Body of pancreas (tissue), 4 donors: ENCODE data around the gene OGFOD3. TPM values are rescaled to one million over a fixed set of nuclear protein-coding genes. Genes with fewer than 3 reads are reported as not detected.

Experiments used
- ATAC-seq: fragments of 150-250 bp; one replicate; pipeline ENCODE4 v1.9.1; 2016
- DNase-seq, 4 donors: peaks; one replicate each; pipeline ENCODE4 v3.0.0-alpha.2; 2019
- H3K27ac ChIP-seq, 4 donors: fragments of 200-600 bp; sonication (generic); 1 replicate in 3 of 4; 2 replicates in 1 of 4; pipeline versions ENCODE4 v1.5.1 to v1.6.1; 2016 to 2019; ENCODE audit warnings: mild to moderate bottlenecking in 1 of 4, mixed read lengths in 1 of 4, moderate library complexity in 1 of 4
- H3K27me3 ChIP-seq, 2 donors: fragments of 200-600 bp; sonication (generic); one replicate each; pipeline ENCODE4 v1.6.0; 2016; ENCODE audit warnings: mild to moderate bottlenecking in 1 of 2
- H3K36me3 ChIP-seq, 2 donors: fragments of 200-600 bp; sonication (generic); replicated peaks in 1 of 2; 2 replicates each; pipeline ENCODE4 v1.5.1; 2016; ENCODE audit warnings: low read depth in 2 of 2; ENCODE audit not compliant: insufficient read depth in 1 of 2
- H3K4me1 ChIP-seq: fragments of 200-600 bp; sonication (generic); one replicate; pipeline ENCODE4 v1.6.0; 2016
- H3K4me3 ChIP-seq, 2 donors: fragments of 200-600 bp; sonication (generic); 1 replicate in 1 of 2; 2 replicates in 1 of 2; pipeline ENCODE4 v1.5.1; 2016 to 2019
- H3K9me3 ChIP-seq, 3 donors: fragments of 200-600 bp; sonication (generic); 1 replicate in 2 of 3; 2 replicates in 1 of 3; pipeline ENCODE4 v1.5.1; 2016
- POLR2A ChIP-seq, 3 donors: fragments of 450-650 bp; IDR thresholded peaks; one replicate each; pipeline ENCODE4 v1.6.1; 2016; ENCODE audit warnings: antibody characterized with exemption in 3 of 3, mild to moderate bottlenecking in 2 of 3
- WGBS, 2 donors: methylation state at CpG; one replicate each; pipeline ENCODE4 v1.1.5; 2017; 5-methylcytosine and 5-hydroxymethylcytosine counted together
- intact Hi-C: fragments of 100-400 bp; cut with DNase I; formaldehyde crosslinking; loops from one replicate; pipeline ENCODE4 v1.15.1; 2023
- total RNA-seq, 2 donors: library from RNA; depleted of rRNA; stranded (reverse); fragments of >200 nt; gene quantifications; one replicate each; pipeline ENCODE4 v1.1.0, GENCODE V29; 2016
- TF ChIP-seq, protein P1 (sequence below), 7 experiments: fragments of 450-650 bp in 4 of 7; fragments of 200-600 bp in 3 of 7; sonication (generic) in 3 of 7; IDR thresholded peaks; one replicate each; pipeline ENCODE4 v1.5.1; 2016 to 2019; ENCODE audit warnings: antibody characterized with exemption in 7 of 7

The OGFOD3 gene
- total RNA-seq, 2 donors from 2014 or later = 16.8 to 40.0 TPM

DNA sequence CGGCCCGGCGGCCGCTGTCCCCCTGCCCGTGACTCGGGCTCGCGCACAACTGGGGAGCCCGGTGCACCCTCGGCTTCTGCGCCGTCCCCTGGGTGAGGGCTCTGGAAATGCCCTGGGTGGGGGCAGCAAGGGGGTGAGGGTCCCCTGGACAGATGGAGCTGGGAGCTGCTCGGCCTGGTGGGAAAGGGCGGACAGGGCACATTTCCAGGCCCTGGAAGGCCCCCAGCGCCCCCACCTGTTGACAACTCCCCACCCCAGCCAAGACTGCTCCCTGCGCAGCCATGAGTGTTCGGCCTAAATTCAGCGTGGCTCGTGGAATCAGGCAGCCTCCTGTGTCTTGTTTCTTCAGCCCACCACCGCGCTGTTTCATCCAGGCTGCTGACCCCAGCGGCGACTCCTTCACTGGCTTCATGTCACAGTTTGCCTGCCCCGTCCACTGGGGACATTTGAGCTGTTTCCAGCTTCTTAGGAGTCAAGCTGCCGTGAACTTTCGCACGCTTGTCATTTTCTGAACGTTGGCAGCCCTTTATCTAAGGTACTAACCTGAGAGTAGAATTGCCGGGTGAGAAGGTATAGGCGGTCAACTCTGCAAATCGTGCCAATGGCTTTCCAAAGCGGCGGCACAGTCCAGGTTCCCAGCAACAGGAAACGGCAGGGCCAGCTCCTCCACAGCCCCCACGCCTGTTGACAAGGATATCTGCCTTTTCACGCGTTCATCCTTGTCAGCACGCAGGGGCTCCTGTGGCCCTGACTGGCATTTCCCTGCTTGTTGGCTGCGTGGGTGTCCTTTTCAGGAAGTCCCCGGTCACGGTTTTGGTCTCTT is 45.9 kb downstream of the OGFOD3 start:
- intact Hi-C loops = no loop called here
- Histone ChIP-seq H3K36me3 (no peaks in the 10 kb centered on the region), H3K27ac (peak overlapping the region in 3 of 4 donors; percentile 13 to 48 (median 33)), H3K4me1 (peaks cover 29% of the 10 kb centered on the region), H3K27me3 (peaks cover 12 to 21% of the 10 kb centered on the region in 2 donors), H3K9me3 (no peaks in the 10 kb centered on the region), H3K4me3 (peak overlapping the region in 1 of 2 donors; percentile 5)
- peak in 1 of 3 donors; percentile 13 for TF ChIP-seq POLR2A (IDR thresholded peaks at IDR 0.05)
- TF ChIP-seq, protein P1, sequence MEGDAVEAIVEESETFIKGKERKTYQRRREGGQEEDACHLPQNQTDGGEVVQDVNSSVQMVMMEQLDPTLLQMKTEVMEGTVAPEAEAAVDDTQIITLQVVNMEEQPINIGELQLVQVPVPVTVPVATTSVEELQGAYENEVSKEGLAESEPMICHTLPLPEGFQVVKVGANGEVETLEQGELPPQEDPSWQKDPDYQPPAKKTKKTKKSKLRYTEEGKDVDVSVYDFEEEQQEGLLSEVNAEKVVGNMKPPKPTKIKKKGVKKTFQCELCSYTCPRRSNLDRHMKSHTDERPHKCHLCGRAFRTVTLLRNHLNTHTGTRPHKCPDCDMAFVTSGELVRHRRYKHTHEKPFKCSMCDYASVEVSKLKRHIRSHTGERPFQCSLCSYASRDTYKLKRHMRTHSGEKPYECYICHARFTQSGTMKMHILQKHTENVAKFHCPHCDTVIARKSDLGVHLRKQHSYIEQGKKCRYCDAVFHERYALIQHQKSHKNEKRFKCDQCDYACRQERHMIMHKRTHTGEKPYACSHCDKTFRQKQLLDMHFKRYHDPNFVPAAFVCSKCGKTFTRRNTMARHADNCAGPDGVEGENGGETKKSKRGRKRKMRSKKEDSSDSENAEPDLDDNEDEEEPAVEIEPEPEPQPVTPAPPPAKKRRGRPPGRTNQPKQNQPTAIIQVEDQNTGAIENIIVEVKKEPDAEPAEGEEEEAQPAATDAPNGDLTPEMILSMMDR (IDR thresholded peaks at IDR 0.05) = peak in 3 of 7 experiments; percentile 35 to 45 (median 40)
- DNase-seq = peak; percentile 33 to 83 (median 73)
- WGBS, 2 donors = 13 to 33% methylated on average over 24 to 34 of the region's 41 CpGs
- peak; percentile 78 for ATAC-seq

DNA sequence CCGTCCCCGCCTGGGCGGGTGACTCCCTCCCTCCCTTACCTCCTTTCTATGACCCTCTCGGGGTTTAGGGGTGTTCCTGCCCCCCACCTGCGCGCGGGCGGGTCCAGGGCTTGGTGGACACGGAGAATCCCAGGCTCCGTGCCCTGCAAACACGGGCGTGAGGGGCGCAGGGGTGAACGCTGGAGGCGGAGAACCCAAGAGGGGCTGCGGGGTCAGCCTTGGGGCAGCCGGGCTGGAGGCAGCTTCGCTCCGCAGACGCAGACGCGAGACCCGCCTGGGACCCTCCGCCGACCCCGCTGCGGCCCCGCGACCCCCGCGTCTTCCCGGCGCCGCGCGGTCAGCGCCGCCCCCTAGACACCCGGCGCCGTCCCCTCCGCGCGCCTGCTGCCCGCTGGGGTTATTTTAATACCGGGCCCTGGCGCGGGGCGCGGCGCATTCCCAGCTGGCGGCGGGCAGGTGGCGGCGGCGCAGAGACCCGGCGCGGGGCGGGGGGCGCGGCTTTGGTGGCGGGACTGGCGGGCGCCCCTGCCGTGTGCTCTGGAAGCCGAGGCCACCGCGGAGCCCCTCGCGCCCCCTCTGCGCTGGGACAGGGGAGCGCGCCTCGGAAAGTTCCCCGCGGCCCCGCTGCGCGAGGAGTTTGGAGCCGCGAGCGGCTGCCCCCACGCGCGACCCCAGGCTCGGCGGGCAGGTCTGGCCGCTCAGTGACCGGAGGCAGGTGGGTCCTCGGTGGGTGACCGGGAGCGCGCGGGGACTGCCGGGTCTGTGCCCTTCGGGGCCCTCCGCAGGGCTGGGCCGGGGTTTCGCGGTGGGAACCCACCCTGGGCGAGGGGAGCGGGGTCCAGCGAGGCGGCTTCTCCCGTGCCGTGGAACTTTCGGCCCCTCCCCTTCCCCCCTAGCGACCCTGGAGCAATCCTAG is 46.8 kb downstream of the OGFOD3 start, which contains the start of gene UTS2R:
Gene UTS2R, plus strand, starts transcription at position 433 of the 916 bp plus-strand sequence. CDS start 2,560 bp downstream, outside the sequence.
- H3K4me3 ChIP-seq = peak within 1 kb of the TSS in 1 of 2 donors; percentile 5
- no peaks in the 10 kb centered on the region for H3K9me3 ChIP-seq
- ATAC-seq (peak; percentile 16), DNase-seq (peak in 1 of 4 donors; percentile 38)
- 2 to 20% methylated on average over 1 to 68 of the region's 109 CpGs for WGBS, 2 donors
- no peaks in the 10 kb centered on the region for H3K36me3 ChIP-seq
- intact Hi-C loops = no loop called here
- peak within 1 kb of the TSS in 2 of 4 donors; percentile 13 to 48 for H3K27ac ChIP-seq
- peaks cover 12 to 21% of the 10 kb centered on the region in 2 donors for H3K27me3 ChIP-seq
- TF ChIP-seq, protein P1 (IDR thresholded peaks at IDR 0.05) = no peak
- TF ChIP-seq POLR2A (IDR thresholded peaks at IDR 0.05) = no peak
- H3K4me1 ChIP-seq = peaks cover 29% of the 10 kb centered on the region

DNA sequence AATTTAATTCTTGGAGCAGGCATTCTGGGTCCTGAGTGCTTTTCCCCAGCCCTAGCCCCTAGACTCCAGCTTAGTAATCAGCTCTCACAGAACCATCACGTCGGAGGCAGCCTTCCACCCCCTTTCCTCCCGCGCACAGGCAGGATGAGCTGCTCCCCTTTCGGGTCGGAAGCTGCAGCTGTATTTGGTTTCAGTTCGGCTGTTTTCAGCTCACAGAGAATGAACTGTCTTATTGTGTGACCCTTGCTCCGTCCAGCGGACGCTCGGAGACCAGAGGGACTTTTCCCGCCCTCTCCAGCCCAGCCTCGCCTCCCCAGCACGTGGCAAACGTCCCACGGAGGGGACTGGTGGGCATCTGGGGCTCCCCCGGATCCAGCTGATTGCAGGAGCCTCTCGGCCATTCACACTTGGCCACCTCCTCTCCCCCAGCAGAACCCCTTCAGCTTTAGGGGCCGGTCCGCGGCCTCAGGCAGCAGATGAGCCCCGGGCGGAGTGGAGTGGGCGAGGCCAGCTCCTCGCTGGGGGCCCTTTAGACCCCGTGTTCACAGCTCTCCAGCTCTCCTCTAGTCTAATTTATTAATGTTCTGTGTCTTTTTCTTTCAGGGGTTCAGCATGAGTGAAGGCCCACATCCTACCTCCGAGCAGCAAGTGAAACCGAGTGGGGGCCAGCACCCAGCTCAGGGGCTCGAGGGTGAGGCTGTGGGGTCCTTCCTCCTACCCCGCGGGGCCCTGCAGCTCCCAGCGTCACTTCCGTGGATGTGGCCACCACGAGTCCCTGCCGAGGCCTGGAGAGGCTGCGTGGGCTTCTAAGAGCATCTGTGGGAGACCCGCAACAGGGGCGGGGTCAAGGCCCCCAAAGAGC is 47.7 kb downstream of the OGFOD3 start:
- Histone ChIP-seq H3K4me1 (peaks cover 29% of the 10 kb centered on the region), H3K36me3 (no peaks in the 10 kb centered on the region), H3K27me3 (peaks cover 12 to 20% of the 10 kb centered on the region in 2 donors), H3K9me3 (no peaks in the 10 kb centered on the region), H3K27ac (no peak overlapping the region), H3K4me3 (no peak overlapping the region)
- ATAC-seq = no peak
- intact Hi-C loops = no loop called here
- WGBS, 2 donors = 24 to 38% methylated on average over 21 to 36 of the region's 38 CpGs
- TF ChIP-seq, protein P1 (IDR thresholded peaks at IDR 0.05) = no peak
- no peak for TF ChIP-seq POLR2A (IDR thresholded peaks at IDR 0.05)
- no peak for DNase-seq

DNA sequence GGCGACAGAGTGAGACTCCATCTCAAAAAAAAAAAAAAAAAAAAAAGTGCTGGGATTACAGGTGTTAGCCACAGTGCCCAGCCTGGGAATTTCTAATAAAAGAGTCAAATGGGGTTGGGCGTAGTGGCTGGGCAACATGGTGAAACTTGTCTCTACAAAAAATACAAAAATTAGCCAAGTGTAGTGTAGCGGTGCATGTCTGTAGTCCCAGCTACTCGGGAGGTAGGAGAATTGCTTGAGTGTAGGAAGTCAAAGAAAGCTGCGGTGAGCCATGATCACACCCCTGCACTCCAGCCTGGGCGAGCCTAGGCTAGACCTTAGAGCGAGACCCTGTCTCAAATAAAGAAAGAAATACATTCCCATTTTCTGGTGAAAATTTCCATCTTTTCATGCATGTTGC is 49.2 kb downstream of the OGFOD3 start:
- DNase-seq = no peak
- Histone ChIP-seq H3K27me3 (peaks cover 12 to 13% of the 10 kb centered on the region in 2 donors), H3K27ac (no peak overlapping the region), H3K9me3 (no peaks in the 10 kb centered on the region), H3K4me1 (peaks cover 29% of the 10 kb centered on the region), H3K4me3 (no peak overlapping the region), H3K36me3 (no peaks in the 10 kb centered on the region)
- ATAC-seq = no peak
- intact Hi-C loops = no loop called here
- TF ChIP-seq, protein P1 (IDR thresholded peaks at IDR 0.05) = no peak
- TF ChIP-seq POLR2A (IDR thresholded peaks at IDR 0.05) = no peak
- 97 to 98% methylated on average over 6 to 7 of the region's 7 CpGs for WGBS, 2 donors
